ENCODE data around the gene ABCC6.

DNA sequence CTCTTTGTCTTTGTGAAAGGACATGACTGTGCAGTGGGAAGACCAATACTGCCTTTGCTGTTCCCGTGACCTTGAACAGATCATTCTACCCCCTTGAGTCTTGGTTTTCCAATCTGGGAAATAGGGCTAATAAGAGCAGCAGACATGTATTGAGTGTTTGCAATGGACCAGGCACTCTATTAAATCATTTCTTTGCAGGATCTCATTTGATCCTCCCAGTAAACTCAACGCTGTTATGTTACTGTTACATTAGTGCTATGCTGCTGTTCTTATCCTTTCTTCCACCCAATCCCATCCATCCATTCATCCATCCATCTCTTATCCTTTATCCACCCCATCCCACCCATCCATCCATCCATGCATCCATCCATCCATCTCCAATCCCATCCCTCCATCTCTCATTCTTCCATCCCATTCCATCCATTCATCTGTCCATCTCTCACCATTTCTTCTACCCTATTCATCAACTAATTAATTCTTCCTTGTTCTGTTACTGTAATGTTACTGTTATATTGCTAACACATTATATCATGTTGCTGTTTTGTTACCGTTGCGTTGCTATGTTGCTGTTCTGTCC is 65.1 kb downstream of the ABCC6 start:
- TF ChIP-seq, protein P1, sequence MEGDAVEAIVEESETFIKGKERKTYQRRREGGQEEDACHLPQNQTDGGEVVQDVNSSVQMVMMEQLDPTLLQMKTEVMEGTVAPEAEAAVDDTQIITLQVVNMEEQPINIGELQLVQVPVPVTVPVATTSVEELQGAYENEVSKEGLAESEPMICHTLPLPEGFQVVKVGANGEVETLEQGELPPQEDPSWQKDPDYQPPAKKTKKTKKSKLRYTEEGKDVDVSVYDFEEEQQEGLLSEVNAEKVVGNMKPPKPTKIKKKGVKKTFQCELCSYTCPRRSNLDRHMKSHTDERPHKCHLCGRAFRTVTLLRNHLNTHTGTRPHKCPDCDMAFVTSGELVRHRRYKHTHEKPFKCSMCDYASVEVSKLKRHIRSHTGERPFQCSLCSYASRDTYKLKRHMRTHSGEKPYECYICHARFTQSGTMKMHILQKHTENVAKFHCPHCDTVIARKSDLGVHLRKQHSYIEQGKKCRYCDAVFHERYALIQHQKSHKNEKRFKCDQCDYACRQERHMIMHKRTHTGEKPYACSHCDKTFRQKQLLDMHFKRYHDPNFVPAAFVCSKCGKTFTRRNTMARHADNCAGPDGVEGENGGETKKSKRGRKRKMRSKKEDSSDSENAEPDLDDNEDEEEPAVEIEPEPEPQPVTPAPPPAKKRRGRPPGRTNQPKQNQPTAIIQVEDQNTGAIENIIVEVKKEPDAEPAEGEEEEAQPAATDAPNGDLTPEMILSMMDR (IDR thresholded peaks at IDR 0.05) = no peak
- TF ChIP-seq EZH2 (IDR thresholded peaks at IDR 0.05; ENCODE audit: borderline replicate concordance, insufficient read depth, low read depth, low read length, poor library complexity, severe bottlenecking) = no peak
